SU-DHL-6 (cell line): ENCODE data around the gene TBC1D1.

ENCODE experiments used
- EZH2phosphoT487 ChIP-seq: fragments of 200-600 bp; sonication (generic), shearing (Covaris generic); conservative IDR thresholded peaks from 2 replicates; pipeline ENCODE4 v1.6.1; 2018; ENCODE audit warnings: mild to moderate bottlenecking, antibody characterized with exemption, low read length, moderate library complexity, mixed read lengths
- TF ChIP-seq, protein P1 (sequence below): fragments of 200-600 bp; sonication (generic); IDR thresholded peaks from one replicate; pipeline ENCODE4 v1.5.1; 2017; ENCODE audit warnings: antibody characterized with exemption, mild to moderate bottlenecking, low read length, moderate library complexity; ENCODE audit not compliant: insufficient read depth, poor library complexity, severe bottlenecking

DNA sequence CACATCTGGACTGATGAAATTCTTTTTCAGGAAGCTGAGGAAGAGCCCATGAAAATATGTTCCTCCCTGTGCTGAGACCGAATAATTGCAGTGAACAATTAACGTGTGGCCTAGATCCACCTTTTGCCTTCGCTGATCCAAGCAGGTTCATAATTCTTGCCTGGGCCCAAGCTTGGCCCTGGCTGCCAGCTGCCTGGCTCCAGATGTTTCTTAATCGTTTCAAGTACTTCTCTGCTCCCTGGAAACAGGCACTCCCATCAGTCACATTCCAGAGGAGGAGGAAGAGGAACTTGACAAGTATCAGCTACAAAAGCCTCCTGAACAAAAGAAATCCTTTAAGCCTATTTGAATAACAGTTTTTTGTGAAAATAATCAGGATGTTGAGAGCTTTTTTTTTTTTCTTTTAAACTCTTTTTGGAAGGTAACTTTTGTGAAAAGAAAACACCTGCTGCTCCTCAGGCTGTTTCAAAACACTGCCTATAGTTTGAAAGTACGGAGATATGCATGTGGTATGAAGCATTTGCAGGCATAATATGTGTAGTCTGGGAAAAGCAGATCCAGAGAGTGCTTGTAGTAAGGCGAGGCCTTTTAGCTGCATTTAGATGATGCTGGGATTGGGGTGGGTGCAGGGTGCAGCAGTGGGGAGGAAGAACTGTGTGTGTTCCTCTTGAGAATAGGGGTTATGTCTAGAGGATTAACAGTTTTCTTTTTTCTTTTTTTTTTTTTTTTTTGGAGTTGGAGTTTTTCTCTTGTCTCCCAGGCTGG, 223.7 kb downstream of the TBC1D1 start:
- TF ChIP-seq, protein P1, sequence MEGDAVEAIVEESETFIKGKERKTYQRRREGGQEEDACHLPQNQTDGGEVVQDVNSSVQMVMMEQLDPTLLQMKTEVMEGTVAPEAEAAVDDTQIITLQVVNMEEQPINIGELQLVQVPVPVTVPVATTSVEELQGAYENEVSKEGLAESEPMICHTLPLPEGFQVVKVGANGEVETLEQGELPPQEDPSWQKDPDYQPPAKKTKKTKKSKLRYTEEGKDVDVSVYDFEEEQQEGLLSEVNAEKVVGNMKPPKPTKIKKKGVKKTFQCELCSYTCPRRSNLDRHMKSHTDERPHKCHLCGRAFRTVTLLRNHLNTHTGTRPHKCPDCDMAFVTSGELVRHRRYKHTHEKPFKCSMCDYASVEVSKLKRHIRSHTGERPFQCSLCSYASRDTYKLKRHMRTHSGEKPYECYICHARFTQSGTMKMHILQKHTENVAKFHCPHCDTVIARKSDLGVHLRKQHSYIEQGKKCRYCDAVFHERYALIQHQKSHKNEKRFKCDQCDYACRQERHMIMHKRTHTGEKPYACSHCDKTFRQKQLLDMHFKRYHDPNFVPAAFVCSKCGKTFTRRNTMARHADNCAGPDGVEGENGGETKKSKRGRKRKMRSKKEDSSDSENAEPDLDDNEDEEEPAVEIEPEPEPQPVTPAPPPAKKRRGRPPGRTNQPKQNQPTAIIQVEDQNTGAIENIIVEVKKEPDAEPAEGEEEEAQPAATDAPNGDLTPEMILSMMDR, result no peak
- TF ChIP-seq EZH2phosphoT487, result no peak
